ENCODE measurements around the gene ADAM15. TPM values are rescaled to one million over a fixed set of nuclear protein-coding genes. Genes with fewer than 3 reads are reported as not detected.

Gene ADAM15
- total and polyA plus RNA-seq, 2 of the 8 experiments (the other 6 are each of a cell fraction or from before 2014, with no cell fraction given), result 32.9 to 37.6 TPM

GRCh38 chr1:155040358-155041093 lies 10.6 kb upstream of the ADAM15 start:
- Histone ChIP-seq H2AFZ (ENCODE audit: low read length) (no peak overlapping the region), H2BK20ac (ENCODE audit: low read length) (no peak overlapping the region), H2AK5ac (ENCODE audit: low read depth, low read length) (no peak overlapping the region), H3K14ac (ENCODE audit: insufficient read length) (no peak overlapping the region), H3K4me2 (ENCODE audit: insufficient read depth in 1 of 2, low read depth in 2 of 2, low read length in 2 of 2) (no peak overlapping the region), H3K23me2 (ENCODE audit: low read depth, low read length) (no peaks in the 10 kb centered on the region), H3K4me3 (ENCODE audit: extremely low read depth in 1 of 4, insufficient read depth in 2 of 4, low read depth in 3 of 4, low read length in 4 of 4) (no peak overlapping the region), H2BK120ac (replicated peaks; ENCODE audit: low read depth, low read length) (no peak overlapping the region), H3K79me1 (ENCODE audit: low read depth, low read length) (no peaks in the 10 kb centered on the region; the same call in 1 of the 2 replicates), H3K18ac (ENCODE audit: extremely low read depth, low read length) (no peak overlapping the region), H4K20me1 (replicated peaks in 1 of 2; ENCODE audit: control insufficient read depth in 1 of 2, insufficient read depth in 2 of 2, low read length in 2 of 2) (no peaks in the 10 kb centered on the region), H3K79me2 (ENCODE audit: control insufficient read depth in 1 of 2, insufficient read depth in 2 of 2, low read length in 2 of 2) (no peaks in the 10 kb centered on the region), H3K9me3 (ENCODE audit: insufficient read depth in 2 of 2, low read depth in 1 of 2, low read length in 1 of 2) (no peaks in the 10 kb centered on the region), H3K36me3 (ENCODE audit: control insufficient read depth in 2 of 4, insufficient read depth in 4 of 4, low read length in 3 of 4) (no peaks in the 10 kb centered on the region), H3K56ac (replicated peaks; ENCODE audit: insufficient read length, low read depth, low read length) (no peak overlapping the region), H2BK12ac (ENCODE audit: low read depth, low read length) (no peak overlapping the region), H4K5ac (ENCODE audit: insufficient read length, low read depth, low read length) (no peak overlapping the region), H3K9ac (replicated peaks in 1 of 4; ENCODE audit: extremely low read depth in 1 of 4, low read depth in 3 of 4, low read length in 3 of 4) (no peak overlapping the region), H2BK15ac (ENCODE audit: low read length) (no peak overlapping the region), H3K23ac (ENCODE audit: insufficient read length) (no peak overlapping the region), H3K4me1 (replicated peaks in 1 of 4; ENCODE audit: control insufficient read depth in 3 of 4, insufficient read depth in 4 of 4, low read length in 3 of 4) (peaks cover 0 to 5% (median 3%) of the 10 kb centered on the region in 4 experiments; a peak in 4 of 7 replicates), H3K4ac (replicated peaks; ENCODE audit: insufficient read length, low read depth, low read length) (no peak overlapping the region), H3K27ac (ENCODE audit: low read depth, low read length) (no peak overlapping the region), H2BK5ac (ENCODE audit: low read depth, low read length) (no peak overlapping the region), H4K8ac (ENCODE audit: extremely low read depth, insufficient read depth, low read length) (no peak overlapping the region), H4K91ac (replicated peaks; ENCODE audit: insufficient read length, low read length) (no peak overlapping the region), H3K27me3 (replicated peaks in 1 of 4; ENCODE audit: control insufficient read depth in 3 of 4, extremely low read depth in 1 of 4, insufficient read depth in 3 of 4, low read length in 3 of 4) (no peaks in the 10 kb centered on the region; a peak in 3 of 7 replicates)
- FAIRE-seq (no peak), DNase-seq (ENCODE audit: low read depth in 1 of 2, low spot score in 2 of 2) (no peak)
- ChIA-PET CTCF (ENCODE audit: partially characterized antibody) (interaction anchor here (1.2 to 32.4 kb wide), 10 partner anchors 9 to 167 kb away, joined by 3 to 907 read pairs (median 9); partner anchors contain the start of genes ADAM15, DCST1, DCST2 and EFNA3), POLR2A (ENCODE audit: partially characterized antibody) (interaction anchor here (0.9 to 2.0 kb wide), 5 partner anchors 11 to 84 kb away, joined by 3 to 10 read pairs (median 4); partner anchors contain the start of gene PBXIP1)
- WGBS, 2 experiments (ENCODE audit: extremely low coverage in 1 of 2, insufficient coverage in 1 of 2, insufficient read length in 1 of 2, insufficient replicate concordance in 2 of 2, low coverage in 1 of 2, low lambda C conversion rate in 2 of 2, missing lambda C conversion rate in 1 of 2), result 94% methylated on average over 14 of the region's 14 CpGs; no CpG with 5 or more reads in 1 of the 2 experiments
- no peak for TF ChIP-seq SP1 (IDR thresholded peaks at IDR 0.05; ENCODE audit: low read depth, low read length)
- no peak for TF ChIP-seq SP4 (IDR thresholded peaks at IDR 0.05; ENCODE audit: low read length)
- no peak for TF ChIP-seq KDM4A (IDR thresholded peaks at IDR 0.05; ENCODE audit: low read depth, low read length, severe bottlenecking)
- TF ChIP-seq HDAC6 (IDR thresholded peaks at IDR 0.05; ENCODE audit: low read depth, low read length), result no peak
- TF ChIP-seq SIX5 (IDR thresholded peaks at IDR 0.05; ENCODE audit: low read depth, low read length), result no peak
- TF ChIP-seq NANOG (IDR thresholded peaks at IDR 0.05; ENCODE audit: insufficient read depth, low read depth, low read length, poor library complexity, severe bottlenecking), result no peak
- TF ChIP-seq PHF8 (conservative IDR thresholded peaks at IDR 0.05; ENCODE audit: low read depth, low read length), result no peak
- no peak for TF ChIP-seq RAD21 (IDR thresholded peaks at IDR 0.05 in 1 of 2, conservative IDR thresholded peaks at IDR 0.05 in 1 of 2; ENCODE audit: low read depth in 2 of 2, low read length in 2 of 2)
- TF ChIP-seq, protein P1, sequence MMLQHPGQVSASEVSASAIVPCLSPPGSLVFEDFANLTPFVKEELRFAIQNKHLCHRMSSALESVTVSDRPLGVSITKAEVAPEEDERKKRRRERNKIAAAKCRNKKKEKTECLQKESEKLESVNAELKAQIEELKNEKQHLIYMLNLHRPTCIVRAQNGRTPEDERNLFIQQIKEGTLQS (IDR thresholded peaks at IDR 0.05; ENCODE audit: insufficient read depth, low read depth, low read length), result no peak
- TF ChIP-seq GTF2F1 (IDR thresholded peaks at IDR 0.05; ENCODE audit: borderline replicate concordance, low read depth, low read length), result no peak
- TF ChIP-seq HDAC2 (IDR thresholded peaks at IDR 0.05; ENCODE audit: borderline replicate concordance in 1 of 2, low read depth in 2 of 2, low read length in 2 of 2), result no peak

All from H1 (cell line).